ENCODE measurements around the gene TRIM60.

Gene TRIM60

GRCh38 chr4:165027762-165028402, 3.9 kb upstream of the TRIM60 start:
- DNase-seq (ENCODE audit: extremely low spot score): no peak
- POLR2A ChIA-PET: no interaction called here
- CTCF ChIA-PET: interaction anchor here (0.9 kb wide), 1 partner anchor 79 kb away, joined by 3 read pairs; no protein-coding TSS in a partner anchor
- no peak for TF ChIP-seq CTBP1 (IDR thresholded peaks at IDR 0.05; ENCODE audit: borderline replicate concordance)
- TF ChIP-seq BHLHE40 (IDR thresholded peaks at IDR 0.05; ENCODE audit: borderline replicate concordance): no peak
- no peak for TF ChIP-seq FOXK2 (IDR thresholded peaks at IDR 0.05)
- TF ChIP-seq LEF1 (IDR thresholded peaks at IDR 0.05; ENCODE audit: borderline replicate concordance): no peak
- TF ChIP-seq SUZ12 (IDR thresholded peaks at IDR 0.05): no peak
- no peak for TF ChIP-seq NFRKB (IDR thresholded peaks at IDR 0.05)
- no peak for TF ChIP-seq ZNF384 (IDR thresholded peaks at IDR 0.05)
- TF ChIP-seq SP1 (IDR thresholded peaks at IDR 0.05): no peak
- TF ChIP-seq PKNOX1 (IDR thresholded peaks at IDR 0.05): no peak
- TF ChIP-seq FOXA1 (IDR thresholded peaks at IDR 0.05): no peak
- TF ChIP-seq L3MBTL2 (conservative IDR thresholded peaks at IDR 0.05): no peak
- no peak for TF ChIP-seq TARDBP (IDR thresholded peaks at IDR 0.05)

GRCh38 chr4:165048170-165048569, 16.4 kb downstream of the TRIM60 start:
- TF ChIP-seq NFRKB (IDR thresholded peaks at IDR 0.05) (no peak), FOXM1 (IDR thresholded peaks at IDR 0.05; ENCODE audit: borderline replicate concordance) (no peak), CTBP1 (IDR thresholded peaks at IDR 0.05; ENCODE audit: borderline replicate concordance) (no peak), ARNT (IDR thresholded peaks at IDR 0.05) (no peak), LEF1 (IDR thresholded peaks at IDR 0.05; ENCODE audit: borderline replicate concordance) (no peak), HDGF (IDR thresholded peaks at IDR 0.05; ENCODE audit: borderline replicate concordance) (no peak), FOXA1 (IDR thresholded peaks at IDR 0.05) (no peak), SUZ12 (IDR thresholded peaks at IDR 0.05) (no peak)
- ChIA-PET CTCF (interaction anchor here (0.8 kb wide), 1 partner anchor 1470 kb away, joined by 4 read pairs; no protein-coding TSS in a partner anchor), POLR2A (no interaction called here)
- no peak for DNase-seq (ENCODE audit: extremely low spot score)

- DNase-seq (ENCODE audit: extremely low spot score): no peak
- TF ChIP-seq SUZ12 (IDR thresholded peaks at IDR 0.05) (no peak), PKNOX1 (IDR thresholded peaks at IDR 0.05) (no peak), FOXA1 (IDR thresholded peaks at IDR 0.05) (no peak), ELF4 (IDR thresholded peaks at IDR 0.05) (no peak), SP1 (IDR thresholded peaks at IDR 0.05) (no peak), ARNT (IDR thresholded peaks at IDR 0.05) (no peak), TARDBP (IDR thresholded peaks at IDR 0.05) (no peak), ZNF384 (IDR thresholded peaks at IDR 0.05) (no peak), NFRKB (IDR thresholded peaks at IDR 0.05) (no peak), HDGF (IDR thresholded peaks at IDR 0.05; ENCODE audit: borderline replicate concordance) (no peak), FOXM1 (IDR thresholded peaks at IDR 0.05; ENCODE audit: borderline replicate concordance) (no peak), FOXK2 (IDR thresholded peaks at IDR 0.05) (no peak), BHLHE40 (IDR thresholded peaks at IDR 0.05; ENCODE audit: borderline replicate concordance) (no peak), L3MBTL2 (conservative IDR thresholded peaks at IDR 0.05) (no peak), CTBP1 (IDR thresholded peaks at IDR 0.05; ENCODE audit: borderline replicate concordance) (no peak), LEF1 (IDR thresholded peaks at IDR 0.05; ENCODE audit: borderline replicate concordance) (no peak)
- ChIA-PET POLR2A (no interaction called here), CTCF (no interaction called here)
These were observed 20.8 kb downstream of the TRIM60 start for GRCh38 chr4:165052627-165053026.

- no peak for DNase-seq (ENCODE audit: extremely low spot score)
- POLR2A ChIA-PET: no interaction called here
- CTCF ChIA-PET: no interaction called here
- TF ChIP-seq HDGF (IDR thresholded peaks at IDR 0.05; ENCODE audit: borderline replicate concordance) (no peak), NFRKB (IDR thresholded peaks at IDR 0.05) (no peak), ARNT (IDR thresholded peaks at IDR 0.05) (no peak), L3MBTL2 (conservative IDR thresholded peaks at IDR 0.05) (no peak), FOXM1 (IDR thresholded peaks at IDR 0.05; ENCODE audit: borderline replicate concordance) (no peak), ELF4 (IDR thresholded peaks at IDR 0.05) (no peak), SUZ12 (IDR thresholded peaks at IDR 0.05) (no peak), SP1 (IDR thresholded peaks at IDR 0.05) (no peak), BHLHE40 (IDR thresholded peaks at IDR 0.05; ENCODE audit: borderline replicate concordance) (no peak), PKNOX1 (IDR thresholded peaks at IDR 0.05) (no peak), CTBP1 (IDR thresholded peaks at IDR 0.05; ENCODE audit: borderline replicate concordance) (no peak), ZNF384 (IDR thresholded peaks at IDR 0.05) (no peak), FOXK2 (IDR thresholded peaks at IDR 0.05) (no peak), TARDBP (IDR thresholded peaks at IDR 0.05) (no peak), FOXA1 (IDR thresholded peaks at IDR 0.05) (no peak), LEF1 (IDR thresholded peaks at IDR 0.05; ENCODE audit: borderline replicate concordance) (no peak)
These were observed 21.8 kb downstream of the TRIM60 start, which contains the start of gene TRIM75 for GRCh38 chr4:165053645-165054044. Gene TRIM75, plus strand, starts transcription at chr4:165053866. Its CDS starts 5,282 bp downstream, at chr4:165059148.

GRCh38 chr4:165055601-165056000, 23.8 kb downstream of the TRIM60 start:
- ChIA-PET POLR2A (interaction anchor here (0.8 kb wide), 1 partner anchor 57 kb away, joined by 4 read pairs; the partner anchor contains the start of gene TMEM192), CTCF (no interaction called here)
- TF ChIP-seq LEF1 (IDR thresholded peaks at IDR 0.05; ENCODE audit: borderline replicate concordance) (no peak), L3MBTL2 (conservative IDR thresholded peaks at IDR 0.05) (no peak), SP1 (IDR thresholded peaks at IDR 0.05) (no peak), TARDBP (IDR thresholded peaks at IDR 0.05) (no peak), ZNF384 (IDR thresholded peaks at IDR 0.05) (no peak), CTBP1 (IDR thresholded peaks at IDR 0.05; ENCODE audit: borderline replicate concordance) (no peak), FOXK2 (IDR thresholded peaks at IDR 0.05) (no peak), PKNOX1 (IDR thresholded peaks at IDR 0.05) (no peak), ELF4 (IDR thresholded peaks at IDR 0.05) (no peak)
- DNase-seq (ENCODE audit: extremely low spot score): no peak
